GM18858 (cell line): ENCODE results near the gene ANO4.

Experiments
- ATAC-seq: cut with Tn5 transposase; IDR thresholded peaks from one replicate; pipeline ENCODE4 v1.9.1; 2021; ENCODE audit not compliant: unreplicated experiment

Gene ANO4

GRCh38 chr12:100794441-100795173 lies at the start of gene ANO4:
TSS of gene ANO4 (plus strand) at chr12:100794776. CDS start at chr12:100901786, 107,010 bp downstream.
- ATAC-seq: no peak

GRCh38 chr12:100745378-100746071 lies 49.1 kb upstream of the ANO4 start:
- no peak for ATAC-seq

- ATAC-seq: no peak
Observed at GRCh38 chr12:100752841-100753240, 41.7 kb upstream of the ANO4 start.

DNA sequence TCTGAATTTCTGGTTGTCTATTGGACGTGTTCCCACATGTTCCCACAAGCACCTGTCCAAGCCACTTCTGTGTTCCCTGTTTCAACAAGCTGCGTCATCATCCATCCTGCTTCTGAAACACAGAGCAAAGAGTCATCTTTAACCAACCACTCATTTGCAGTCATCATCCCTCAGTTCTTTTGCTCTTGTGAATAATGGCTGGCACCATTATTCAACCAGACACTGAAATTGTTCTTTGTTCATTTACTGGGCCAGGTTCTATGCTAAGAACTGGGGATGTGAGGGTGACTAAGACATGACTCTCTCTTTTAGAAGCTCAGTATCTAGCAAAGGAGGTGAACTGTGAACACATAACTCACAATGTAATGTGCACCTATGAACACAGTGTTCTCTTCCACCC lies 40.7 kb upstream of the ANO4 start:
- no peak for ATAC-seq

DNA sequence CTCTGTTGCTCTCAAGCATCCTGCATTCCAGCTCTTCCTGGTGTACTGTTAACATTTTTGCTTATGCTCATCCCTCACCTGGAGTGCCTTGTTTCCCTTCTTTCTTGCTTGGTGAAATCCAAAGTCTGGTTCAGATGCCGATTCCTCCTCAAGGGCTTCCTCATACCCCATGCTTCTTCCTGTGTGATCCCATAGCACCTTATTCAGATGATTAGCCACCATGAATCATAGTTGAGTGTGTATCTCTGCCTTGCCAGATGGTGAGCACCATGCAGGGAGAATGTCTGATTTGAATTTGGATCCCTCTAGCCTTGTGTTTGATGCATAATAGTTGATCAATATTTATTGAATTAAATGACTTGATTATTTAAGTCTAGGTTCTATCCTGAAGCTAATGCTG lies 39.4 kb upstream of the ANO4 start:
- ATAC-seq: no peak

DNA sequence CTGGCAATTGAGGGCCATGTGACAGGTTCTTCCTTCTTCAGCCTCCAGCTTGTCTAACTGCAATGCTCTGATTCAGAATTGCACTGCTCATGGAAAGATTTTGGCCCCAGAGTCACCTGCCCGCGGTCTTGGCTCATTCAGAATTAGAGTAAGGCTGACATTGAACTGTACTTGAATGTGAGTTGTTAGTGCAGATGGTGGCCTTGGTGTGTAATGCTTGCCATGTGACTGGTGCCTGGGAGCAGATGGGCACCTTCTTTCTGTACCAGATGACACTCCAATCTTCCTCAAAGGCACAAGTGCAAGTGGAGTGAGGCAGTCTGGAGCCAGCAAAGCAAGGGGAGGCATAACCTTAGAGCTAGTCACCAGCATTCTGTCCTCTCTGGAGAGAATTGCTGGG lies 36.5 kb upstream of the ANO4 start:
- no peak for ATAC-seq

DNA sequence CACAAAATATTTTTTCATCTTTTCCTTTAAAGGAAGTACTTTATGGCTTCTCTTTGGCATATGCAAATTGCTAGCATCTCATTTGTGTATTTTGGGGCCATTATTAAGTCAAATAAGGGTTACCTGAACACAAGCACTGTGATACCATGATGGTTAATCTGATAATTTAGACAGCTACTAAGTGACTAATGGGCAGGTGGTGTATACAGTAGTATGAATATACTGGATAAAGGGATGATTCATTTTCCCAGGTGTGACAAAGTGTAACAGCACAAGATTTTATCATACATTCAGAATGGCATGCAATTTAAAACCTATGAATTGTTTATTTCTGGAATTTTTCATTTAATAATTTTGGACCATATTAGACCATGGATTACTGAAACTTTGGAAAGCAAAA lies 27.2 kb upstream of the ANO4 start:
- ATAC-seq: no peak

DNA sequence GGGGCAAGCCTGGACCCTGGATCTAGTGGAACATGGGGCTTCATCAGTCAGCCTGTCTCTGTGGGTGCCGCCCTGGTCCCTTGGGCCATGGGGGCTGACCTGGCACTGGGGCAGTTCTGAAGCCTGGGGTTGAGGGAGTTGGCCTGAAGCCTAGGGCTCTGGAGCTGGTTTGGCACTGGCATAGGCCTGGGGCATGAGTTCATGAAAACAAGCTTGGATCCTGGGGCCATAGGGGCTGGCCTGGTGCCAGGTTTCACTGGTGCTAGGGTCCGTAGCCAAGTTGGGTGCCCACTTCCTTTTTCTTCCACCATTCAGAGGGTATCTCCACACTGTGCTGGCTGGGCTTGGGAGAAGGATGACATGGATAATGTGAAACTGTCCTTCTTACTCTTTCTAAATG lies 26.6 kb upstream of the ANO4 start:
- ATAC-seq: no peak

- no peak for ATAC-seq
Observed at GRCh38 chr12:100778967-100779590, 15.5 kb upstream of the ANO4 start.

DNA sequence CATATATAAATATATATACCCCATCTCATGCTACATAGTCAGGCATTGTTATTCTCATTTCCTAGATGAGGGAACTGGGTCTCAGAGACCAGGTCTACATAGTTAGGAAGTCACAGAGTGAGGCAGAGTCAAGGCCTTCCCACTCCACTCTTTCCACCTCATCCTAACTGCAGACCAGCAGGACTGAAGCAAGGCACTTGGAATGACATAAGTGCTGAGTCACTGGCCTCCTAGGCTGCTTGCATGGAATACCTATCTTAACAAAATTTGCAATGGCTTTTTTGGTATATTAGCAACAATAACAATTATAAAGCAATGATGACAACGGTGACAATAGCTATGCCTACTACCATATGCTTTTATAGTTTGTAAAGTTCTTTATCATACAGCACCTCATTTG lies 5.4 kb upstream of the ANO4 start:
- no peak for ATAC-seq

DNA sequence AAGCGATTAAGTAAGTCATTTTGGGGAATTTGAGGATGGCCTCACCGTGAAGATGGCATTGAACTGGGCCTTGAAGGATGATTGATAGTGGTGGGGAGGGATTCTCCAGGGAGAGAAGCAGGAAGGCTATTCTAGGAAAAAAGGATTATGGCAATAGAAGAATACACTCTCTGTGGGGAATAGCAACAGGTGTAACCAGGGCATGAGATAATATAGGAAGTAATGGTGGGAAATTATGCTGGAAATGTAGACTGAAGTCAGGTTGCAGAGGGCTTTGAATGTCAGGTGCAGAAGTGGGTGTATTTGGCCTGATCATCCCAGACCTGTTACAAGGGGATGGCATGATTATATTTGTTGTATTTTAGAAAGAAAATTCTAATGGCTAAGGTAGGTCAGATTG lies 4.6 kb upstream of the ANO4 start:
- ATAC-seq: no peak

GRCh38 chr12:100790552-100790951 lies 4.0 kb upstream of the ANO4 start:
- ATAC-seq: no peak

GRCh38 chr12:100793182-100793581 lies 1.4 kb upstream of the ANO4 start:
- no peak for ATAC-seq

GRCh38 chr12:100795174-100795799 lies 711 bp downstream of the ANO4 start:
- ATAC-seq: no peak

- ATAC-seq: no peak
Observed at GRCh38 chr12:100795800-100796179, 1.2 kb downstream of the ANO4 start.

- no peak for ATAC-seq
Observed at GRCh38 chr12:100796621-100797020, 2.0 kb downstream of the ANO4 start.

- ATAC-seq: no peak
Observed at GRCh38 chr12:100797246-100797645, 2.7 kb downstream of the ANO4 start.

- ATAC-seq: no peak
Observed at GRCh38 chr12:100797786-100798185, 3.2 kb downstream of the ANO4 start.

DNA sequence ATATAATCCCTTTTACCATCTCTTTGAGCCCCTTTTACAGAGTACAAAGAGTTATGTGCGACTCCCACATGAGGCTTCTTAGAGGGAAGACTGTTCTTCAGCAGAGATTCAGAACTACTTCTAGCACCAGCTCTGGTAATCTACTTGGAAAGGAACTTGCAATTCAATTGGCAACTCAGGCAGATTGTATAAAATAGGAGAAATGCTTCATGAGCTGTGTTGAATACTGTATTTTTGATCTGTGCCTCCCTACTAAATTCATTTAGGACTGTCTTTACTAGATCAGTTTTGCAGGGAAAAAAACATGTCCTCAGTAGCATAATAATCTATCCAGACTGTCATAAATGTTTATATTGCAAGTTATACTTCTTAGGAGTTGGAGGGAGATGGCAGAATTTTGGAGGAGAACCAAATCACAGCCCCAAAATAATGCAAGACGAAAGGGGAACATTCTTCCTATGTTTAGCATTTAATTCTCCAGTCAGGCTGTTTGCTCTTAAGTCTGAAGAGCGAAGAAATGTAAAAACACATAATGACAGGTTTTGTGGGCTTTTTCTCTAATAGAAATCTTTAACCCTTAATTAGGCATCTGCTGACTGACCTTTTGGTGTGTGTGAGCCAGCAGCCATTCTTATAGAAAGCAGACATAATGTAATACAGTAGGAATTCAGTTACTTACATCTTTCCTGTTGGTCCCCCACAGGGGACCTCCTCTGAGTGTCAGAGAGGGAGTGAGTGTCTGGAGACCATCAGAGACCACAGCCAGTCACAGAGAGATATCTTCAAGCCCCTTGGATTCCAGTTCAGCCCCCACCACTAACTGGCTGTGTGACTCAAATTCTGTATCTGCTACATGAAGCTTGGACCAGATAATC lies 3.9 kb downstream of the ANO4 start:
- no peak for ATAC-seq

DNA sequence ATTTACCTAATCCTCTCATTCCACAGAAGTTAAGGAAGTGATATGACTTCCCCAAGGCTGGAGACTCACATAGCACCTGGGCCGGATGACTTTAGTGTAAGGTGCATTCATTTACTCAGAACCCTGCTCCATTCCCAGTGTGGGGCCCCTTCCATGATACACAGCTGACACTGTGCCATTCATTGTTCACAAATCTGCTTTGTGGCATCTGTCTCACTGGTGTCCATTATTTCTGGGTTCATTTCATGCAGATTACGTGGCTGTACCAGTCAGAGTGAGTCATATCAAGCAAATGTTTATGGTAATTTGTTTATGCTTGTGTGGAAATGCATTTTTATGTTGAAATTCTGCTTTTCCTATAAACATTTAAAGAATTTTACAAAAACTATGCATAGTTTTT lies 5.2 kb downstream of the ANO4 start:
- no peak for ATAC-seq

- no peak for ATAC-seq
Observed at GRCh38 chr12:100800723-100801122, 6.1 kb downstream of the ANO4 start.
